GM12878 (cell line): ENCODE data around the gene BNC2. TPM values are rescaled to one million over a fixed set of nuclear protein-coding genes. Genes with fewer than 3 reads are reported as not detected.

Experiments used
- ATAC-seq: fragments of 200-7000 bp; cut with Tn5 transposase; 3 replicates; pipeline ENCODE4 v1.9.1; 2020; ENCODE audit warnings: mild to moderate bottlenecking, moderate library complexity
- BruUV-seq: library from RNA; stranded (reverse); fragments of 400-500 nt; replicated peaks from 2 replicates; lab custom pipeline; 2021; lab: Mats Ljungman, UMichigan
- CTCF ChIA-PET: fragments of 300-600 bp; sonication (Branson Sonifier 250); formaldehyde crosslinking; extraction: SDS; loops from one replicate; lab custom pipeline; 2021; ENCODE audit warnings: inconsistent platforms; lab: Yijun Ruan, JAX
- POLR2A ChIA-PET: fragments of 350-600 bp; formaldehyde crosslinking; extraction: SDS; loops from one replicate; lab custom pipeline; 2021; ENCODE audit warnings: inconsistent platforms; lab: Charles Lee
- RAD21 ChIA-PET: fragments of 300-600 bp; sonication (Branson Sonifier 250); formaldehyde crosslinking; loops from one replicate; lab custom pipeline; 2023; ENCODE audit warnings: antibody characterized with exemption; ENCODE audit not compliant: unreplicated experiment; lab: Charles Lee
- SMC1A ChIA-PET: fragments of 300-600 bp; sonication (Branson Sonifier 250); formaldehyde crosslinking; loops from one replicate; lab custom pipeline; 2023; ENCODE audit not compliant: unreplicated experiment, uncharacterized antibody; lab: Charles Lee
- DNase-seq: peaks from one replicate; pipeline ENCODE4 v3.0.0-alpha.2; 2011; ENCODE audit warnings: low read depth, low spot score
- FAIRE-seq: peaks from 3 replicates; lab custom pipeline; 2011; peaks lifted over from hg19 to GRCh38; lab: Jason Lieb, UNC
- H2AFZ ChIP-seq: 2 replicates; pipeline ENCODE4 v1.6.0; 2011; ENCODE audit warnings: low read depth, low read length, control low read depth; ENCODE audit not compliant: control insufficient read depth
- H3K27ac ChIP-seq: 2 replicates; pipeline ENCODE4 v1.5.1; 2011; ENCODE audit warnings: control low read depth; ENCODE audit not compliant: control insufficient read depth, insufficient read depth
- H3K27me3 ChIP-seq, 2 experiments: replicated peaks in 1 of 2; 2 replicates each; pipeline versions ENCODE4 v1.6.0 to v1.6.1; 2011; ENCODE audit warnings: low read length in 1 of 2; ENCODE audit not compliant: control insufficient read depth in 2 of 2, insufficient read depth in 2 of 2
- H3K36me3 ChIP-seq, 2 experiments: 2 replicates each; pipeline ENCODE4 v1.5.1; 2011; ENCODE audit warnings: low read length in 1 of 2; ENCODE audit not compliant: control insufficient read depth in 2 of 2, insufficient read depth in 2 of 2
- H3K4me1 ChIP-seq: 2 replicates; pipeline ENCODE4 v1.6.1; 2011; ENCODE audit warnings: mild to moderate bottlenecking, low read length, moderate library complexity, mixed read lengths; ENCODE audit not compliant: control insufficient read depth, insufficient read depth
- H3K4me2 ChIP-seq: 2 replicates; pipeline ENCODE4 v1.6.0; 2011; ENCODE audit warnings: control low read depth; ENCODE audit not compliant: control insufficient read depth, insufficient read depth
- H3K4me3 ChIP-seq: fragments of 200-600 bp; sonication (generic); 2 replicates; pipeline ENCODE4 v1.5.1; 2016
- H3K79me2 ChIP-seq: 2 replicates; pipeline ENCODE4 v1.6.0; 2011; ENCODE audit warnings: low read length; ENCODE audit not compliant: control insufficient read depth, insufficient read depth
- H3K9ac ChIP-seq: 2 replicates; pipeline ENCODE4 v1.8.0; 2011; ENCODE audit warnings: low read length, control low read depth, mixed read lengths; ENCODE audit not compliant: control insufficient read depth, insufficient read depth
- H3K9me3 ChIP-seq: replicated peaks from 3 replicates; pipeline ENCODE4 v1.5.1; 2011; ENCODE audit warnings: mild to moderate bottlenecking, low read length; ENCODE audit not compliant: control insufficient read depth, insufficient read depth
- H4K20me1 ChIP-seq: 2 replicates; pipeline ENCODE4 v1.6.0; 2011; ENCODE audit not compliant: control insufficient read depth, insufficient read depth
- BRCA1 ChIP-seq: IDR thresholded peaks from 2 replicates; pipeline ENCODE4 v1.6.1; 2011; ENCODE audit warnings: low read depth, low read length, improper control_type of control experiment
- CEBPZ ChIP-seq: fragments of 150-350 bp; IDR thresholded peaks from 2 replicates; pipeline ENCODE4 v1.6.1; 2016; ENCODE audit warnings: low read depth, low read length
- CHD2 ChIP-seq: IDR thresholded peaks from 2 replicates; pipeline ENCODE4 v1.6.1; 2011; ENCODE audit warnings: low read depth, low read length, improper control_type of control experiment, borderline replicate concordance
- ELK1 ChIP-seq: IDR thresholded peaks from 2 replicates; pipeline ENCODE4 v1.6.1; 2012; ENCODE audit warnings: low read depth, low read length, improper control_type of control experiment
- KDM1A ChIP-seq: fragments of 200-600 bp; sonication (generic); IDR thresholded peaks from 2 replicates; pipeline ENCODE4 v1.6.1; 2016; ENCODE audit warnings: borderline replicate concordance
- PAX5 ChIP-seq: IDR thresholded peaks from 2 replicates; pipeline ENCODE4 v1.6.1; 2011; ENCODE audit warnings: low read depth, low read length, borderline replicate concordance
- REST ChIP-seq: IDR thresholded peaks from 2 replicates; pipeline ENCODE4 v1.6.1; 2012; ENCODE audit warnings: mild to moderate bottlenecking, low read depth, low read length
- RFX5 ChIP-seq: IDR thresholded peaks from 2 replicates; pipeline ENCODE4 v1.6.1; 2011; ENCODE audit warnings: low read depth, low read length, improper control_type of control experiment
- SMARCA5 ChIP-seq: fragments of 450-650 bp; IDR thresholded peaks from 2 replicates; pipeline ENCODE4 v1.6.1; 2017; ENCODE audit warnings: mild to moderate bottlenecking
- SRF ChIP-seq, 2 experiments: IDR thresholded peaks; 2 replicates each; pipeline ENCODE4 v1.6.1; 2011; ENCODE audit warnings: low read depth in 2 of 2, low read length in 2 of 2, mild to moderate bottlenecking in 1 of 2, moderate library complexity in 1 of 2
- STAT3 ChIP-seq: IDR thresholded peaks from 2 replicates; pipeline ENCODE4 v1.6.1; 2011; ENCODE audit warnings: low read depth, low read length, improper control_type of control experiment
- TAF1 ChIP-seq: IDR thresholded peaks from 2 replicates; pipeline ENCODE4 v1.6.1; 2011; ENCODE audit warnings: mild to moderate bottlenecking, low read depth, low read length, borderline replicate concordance
- ZBTB33 ChIP-seq: fragments of 450-650 bp; IDR thresholded peaks from 2 replicates; pipeline ENCODE4 v1.6.1; 2017; ENCODE audit warnings: mild to moderate bottlenecking
- ZNF207 ChIP-seq: fragments of 450-650 bp; IDR thresholded peaks from 2 replicates; pipeline ENCODE4 v1.6.1; 2014; ENCODE audit warnings: antibody characterized with exemption, mild to moderate bottlenecking, borderline replicate concordance
- ZNF384 ChIP-seq: IDR thresholded peaks from 2 replicates; pipeline ENCODE4 v1.6.1; 2012; ENCODE audit warnings: low read depth, mild to moderate bottlenecking, low read length, improper control_type of control experiment, borderline replicate concordance
- WGBS: methylation state at CpG from one replicate; pipeline ENCODE4 v1.1.6; 2016; ENCODE audit warnings: low lambda C conversion rate; ENCODE audit not compliant: insufficient replicate concordance, insufficient coverage; ENCODE audit errors: missing lambda C conversion rate; 5-methylcytosine and 5-hydroxymethylcytosine counted together
- in situ Hi-C: fragments of 300-500 bp; cut with MboI; formaldehyde crosslinking; loops from 9 replicates; pipeline ENCODE4 v1.14.3; 2018; ENCODE audit warnings: mixed read lengths
- intact Hi-C: fragments of 100-400 bp; cut with micrococcal nuclease; formaldehyde crosslinking; loops from one replicate; pipeline ENCODE4 v1.14.2; 2022; ENCODE audit not compliant: unreplicated experiment
- polyA plus RNA-seq, 11 experiments: library from polyadenylated mRNA; depleted of rRNA in 4 of 11; unstranded in 6 of 11; stranded (reverse) in 5 of 11; fragments of >200 nt; fragmentation: Nextera tagmentation in 4 of 11; fragmentation: Illumina TruSeq in 1 of 11; extraction: Ambion mirVana in 4 of 11; extraction: Trizol in 1 of 11; gene quantifications; 1 replicate in 1 of 11; 2 replicates in 10 of 11; pipeline versions ENCODE4 v1.2.1 to v1.2.3, GENCODE V29; 2011 to 2016; ENCODE audit warnings: inconsistent platforms in 2 of 11, missing spikeins in 2 of 11, low read depth in 1 of 11
- total RNA-seq, 4 experiments: library from RNA; depleted of rRNA in 3 of 4; stranded (reverse); fragments of >200 nt in 3 of 4; fragmentation: Illumina TruSeq in 1 of 4; extraction: Trizol in 1 of 4; gene quantifications; 2 replicates each; pipeline versions ENCODE4 v1.2.1 to v1.2.3, GENCODE V29; 2013 to 2021

The BNC2 gene
- total and polyA plus RNA-seq, 10 of the 15 experiments (the other 5 are each of a cell fraction or from before 2014, with no cell fraction given): 0.05 to 14.5 (median 0.26) TPM

- H3K9me3 ChIP-seq: no peaks in the 10 kb centered on the region
- no peaks in the 10 kb centered on the region for H3K79me2 ChIP-seq
- ATAC-seq (no peak), DNase-seq (no peak), FAIRE-seq (no peak)
- POLR2A ChIA-PET: no interaction called here
- H3K4me3 ChIP-seq: no peak overlapping the region
- no peaks in the 10 kb centered on the region; a peak in 1 of 4 replicates for H3K27me3 ChIP-seq
- no peak overlapping the region for H3K27ac ChIP-seq
- BruUV-seq: no TSS peak
- no peak overlapping the region for H3K4me2 ChIP-seq
- CTCF ChIA-PET: no interaction called here
- in situ Hi-C loops: no loop called here
- H2AFZ ChIP-seq: no peak overlapping the region
- no peaks in the 10 kb centered on the region for H3K4me1 ChIP-seq
- no peaks in the 10 kb centered on the region for H4K20me1 ChIP-seq
- RAD21 ChIA-PET: no interaction called here
- intact Hi-C loops: no loop called here
- no peak overlapping the region for H3K9ac ChIP-seq
- no peaks in the 10 kb centered on the region for H3K36me3 ChIP-seq
- SMC1A ChIA-PET: interaction anchor here (1.1 kb wide), 1 partner anchor 50 kb away, joined by 3 read pairs; no protein-coding TSS in a partner anchor
- 42% methylated on average over 5 of the region's 5 CpGs for WGBS
- TF ChIP-seq ZBTB33 (no peak), CHD2 (no peak), STAT3 (no peak), RFX5 (no peak), BRCA1 (no peak), SRF (IDR thresholded peaks at IDR 0.05; ENCODE audit: low read depth in 2 of 2, low read length in 2 of 2) (no peak), CEBPZ (no peak), KDM1A (no peak), ZNF207 (no peak), TAF1 (no peak), ZNF384 (no peak), REST (no peak), ELK1 (no peak), PAX5 (no peak), SMARCA5 (no peak)
These were observed 153.9 kb downstream of the BNC2 start for GRCh38 chr9:16716601-16717000.
